ENCODE data around the gene KSR1. TPM values are rescaled to one million over a fixed set of nuclear protein-coding genes. Genes with fewer than 3 reads are reported as not detected.

KSR1 gene
- total RNA-seq, 1 experiment from 2014 or later = 41.7 TPM

DNA sequence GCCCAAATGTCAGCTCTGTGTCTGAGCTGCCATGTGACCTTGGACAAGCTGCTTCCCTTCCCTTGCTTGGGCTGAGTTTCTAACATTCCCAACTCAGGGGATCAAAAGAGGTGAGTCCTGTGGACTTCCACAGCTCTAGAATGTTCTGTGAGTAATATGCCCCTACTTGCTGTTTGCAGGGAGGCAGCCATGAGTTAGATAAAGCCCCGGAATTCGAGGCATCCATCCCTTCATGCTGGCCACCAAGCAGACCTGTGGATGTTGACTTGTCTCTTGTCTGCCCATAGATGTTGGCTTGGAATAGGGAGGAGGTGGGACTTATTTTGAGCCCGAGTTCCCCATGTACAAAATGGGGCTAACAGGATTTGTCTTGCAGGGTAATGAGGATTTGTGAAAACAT is 36.2 kb downstream of the KSR1 start:
- CTCF ChIA-PET = no interaction called here
- Histone ChIP-seq H3K27ac (ENCODE audit: low read depth, low read length, poor library complexity, severe bottlenecking) (no peak overlapping the region), H3K27me3 (replicated peaks; ENCODE audit: insufficient read depth, low read depth, low read length, poor library complexity) (no peaks in the 10 kb centered on the region), H3K4me1 (ENCODE audit: insufficient read depth, low read length, poor library complexity, severe bottlenecking) (peaks cover 63% of the 10 kb centered on the region), H3K9me3 (ENCODE audit: low read depth, low read length, poor library complexity, severe bottlenecking) (no peaks in the 10 kb centered on the region), H3K4me3 (ENCODE audit: low read depth, low read length, poor library complexity, severe bottlenecking) (no peak overlapping the region), H3K36me3 (ENCODE audit: insufficient read depth, low read length, poor library complexity, severe bottlenecking) (no peaks in the 10 kb centered on the region)
- BruUV-seq (replicated peaks) = no TSS peak
- intact Hi-C loops (cut with micrococcal nuclease; ENCODE audit: unreplicated experiment) = no loop called here
- no peak for DNase-seq (ENCODE audit: low spot score)
- POLR2A ChIA-PET (ENCODE audit: low non-redundant PET) = no interaction called here
- TF ChIP-seq CTCF (conservative IDR thresholded peaks at IDR 0.05; ENCODE audit: low read depth, low read length) (no peak), EZH2 (IDR thresholded peaks at IDR 0.05; ENCODE audit: borderline replicate concordance, low read depth, low read length, poor library complexity, severe bottlenecking) (no peak)

DNA sequence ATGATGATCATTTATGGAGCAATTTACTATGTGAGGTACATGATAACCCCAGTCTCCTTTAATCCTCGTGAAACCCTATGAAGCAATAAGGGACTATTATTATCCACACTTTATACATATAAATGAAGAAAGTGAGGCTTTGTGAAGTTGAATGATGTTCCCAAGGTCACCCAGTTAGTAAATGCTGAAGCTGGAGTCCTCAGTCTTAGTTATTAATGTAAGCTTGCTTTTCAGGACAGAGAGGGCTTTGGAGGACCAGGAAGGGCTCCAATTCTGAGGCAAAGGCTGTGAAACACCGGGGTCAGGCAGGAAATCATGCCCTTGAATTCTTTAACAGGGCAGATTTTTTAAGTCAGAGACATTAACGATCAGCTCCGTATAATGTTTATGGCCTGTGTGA is 36.8 kb downstream of the KSR1 start:
- CTCF ChIA-PET = no interaction called here
- Histone ChIP-seq H3K27me3 (replicated peaks; ENCODE audit: insufficient read depth, low read depth, low read length, poor library complexity) (no peaks in the 10 kb centered on the region), H3K4me3 (ENCODE audit: low read depth, low read length, poor library complexity, severe bottlenecking) (no peak overlapping the region), H3K9me3 (ENCODE audit: low read depth, low read length, poor library complexity, severe bottlenecking) (no peaks in the 10 kb centered on the region), H3K4me1 (ENCODE audit: insufficient read depth, low read length, poor library complexity, severe bottlenecking) (peaks cover 63% of the 10 kb centered on the region), H3K27ac (ENCODE audit: low read depth, low read length, poor library complexity, severe bottlenecking) (peak overlapping the region; percentile 12), H3K36me3 (ENCODE audit: insufficient read depth, low read length, poor library complexity, severe bottlenecking) (no peaks in the 10 kb centered on the region)
- no peak for TF ChIP-seq CTCF (conservative IDR thresholded peaks at IDR 0.05; ENCODE audit: low read depth, low read length)
- TF ChIP-seq EZH2 (IDR thresholded peaks at IDR 0.05; ENCODE audit: borderline replicate concordance, low read depth, low read length, poor library complexity, severe bottlenecking) = no peak
- POLR2A ChIA-PET (ENCODE audit: low non-redundant PET) = no interaction called here
- no TSS peak for BruUV-seq (replicated peaks)
- intact Hi-C loops (cut with micrococcal nuclease; ENCODE audit: unreplicated experiment) = no loop called here
- no peak for DNase-seq (ENCODE audit: low spot score)

GRCh38 chr17:27494192-27495091 is 38.2 kb downstream of the KSR1 start:
- BruUV-seq (replicated peaks) = no TSS peak
- intact Hi-C loops (cut with micrococcal nuclease; ENCODE audit: unreplicated experiment) = loop anchor here (2.0 to 5.0 kb wide), 2 partner anchors 20 to 47 kb away; no protein-coding TSS in a partner anchor

More at GRCh38 chr17:27494192-27495091, 38.2 kb downstream of the KSR1 start:
- peak overlapping the region; percentile 60 for H3K27ac ChIP-seq (ENCODE audit: low read depth, low read length, poor library complexity, severe bottlenecking)
- peak; percentile 46 for DNase-seq (ENCODE audit: low spot score)
- TF ChIP-seq EZH2 (IDR thresholded peaks at IDR 0.05; ENCODE audit: borderline replicate concordance, low read depth, low read length, poor library complexity, severe bottlenecking) (no peak), CTCF (conservative IDR thresholded peaks at IDR 0.05; ENCODE audit: low read depth, low read length) (peak; percentile 40)
- H3K9me3 ChIP-seq (ENCODE audit: low read depth, low read length, poor library complexity, severe bottlenecking) = no peaks in the 10 kb centered on the region
- POLR2A ChIA-PET (ENCODE audit: low non-redundant PET) = no interaction called here
- H3K4me1 ChIP-seq (ENCODE audit: insufficient read depth, low read length, poor library complexity, severe bottlenecking) = peaks cover 55% of the 10 kb centered on the region
- H3K4me3 ChIP-seq (ENCODE audit: low read depth, low read length, poor library complexity, severe bottlenecking) = no peak overlapping the region
- CTCF ChIA-PET = interaction anchor here (0.7 kb wide), 1 partner anchor 105 kb away, joined by 7 read pairs; no protein-coding TSS in a partner anchor
- H3K27me3 ChIP-seq (replicated peaks; ENCODE audit: insufficient read depth, low read depth, low read length, poor library complexity) = no peaks in the 10 kb centered on the region
- H3K36me3 ChIP-seq (ENCODE audit: insufficient read depth, low read length, poor library complexity, severe bottlenecking) = no peaks in the 10 kb centered on the region
